Astrocyte (in vitro differentiated cells and primary cell): ENCODE results near the gene PIGQ. TPM values are rescaled to one million over a fixed set of nuclear protein-coding genes. Genes with fewer than 3 reads are reported as not detected.

Experiments
- DNase-seq: peaks from one replicate; pipeline ENCODE4 v3.0.0-alpha.2; 2010; ENCODE audit warnings: low read depth
- FAIRE-seq: peaks from 2 replicates; lab custom pipeline; 2011; peaks lifted over from hg19 to GRCh38; lab: Jason Lieb, UNC
- H2AFZ ChIP-seq: 2 replicates; pipeline ENCODE4 v1.6.0; 2012; ENCODE audit warnings: low read depth, low read length, inconsistent platforms
- H3K27ac ChIP-seq: 2 replicates; pipeline ENCODE4 v1.5.1; 2011; ENCODE audit warnings: low read depth, low read length, inconsistent platforms
- H3K27me3 ChIP-seq: 2 replicates; pipeline ENCODE4 v1.6.0; 2011; ENCODE audit warnings: low read length, inconsistent platforms; ENCODE audit not compliant: insufficient read depth
- H3K36me3 ChIP-seq: 2 replicates; pipeline ENCODE4 v1.5.1; 2011; ENCODE audit warnings: low read length, inconsistent platforms; ENCODE audit not compliant: insufficient read depth
- H3K4me1 ChIP-seq: 2 replicates; pipeline ENCODE4 v1.5.1; 2011; ENCODE audit warnings: low read length, inconsistent platforms; ENCODE audit not compliant: insufficient read depth
- H3K4me2 ChIP-seq: 2 replicates; pipeline ENCODE4 v1.6.0; 2012; ENCODE audit warnings: low read length, inconsistent platforms
- H3K4me3 ChIP-seq: 2 replicates; pipeline ENCODE4 v1.5.1; 2011; ENCODE audit warnings: low read depth, mild to moderate bottlenecking, low read length, inconsistent platforms; ENCODE audit not compliant: insufficient read depth
- H3K79me2 ChIP-seq: 2 replicates; pipeline ENCODE4 v1.6.0; 2012; ENCODE audit warnings: mild to moderate bottlenecking, low read length, inconsistent platforms; ENCODE audit not compliant: insufficient read depth
- H3K9ac ChIP-seq: 2 replicates; pipeline ENCODE4 v1.6.0; 2012; ENCODE audit warnings: mild to moderate bottlenecking, low read length, inconsistent platforms
- H3K9me3 ChIP-seq: 2 replicates; pipeline ENCODE4 v1.5.1; 2012; ENCODE audit warnings: low read depth, mild to moderate bottlenecking, low read length, inconsistent platforms; ENCODE audit not compliant: insufficient read depth
- H4K20me1 ChIP-seq: 2 replicates; pipeline ENCODE4 v1.6.0; 2012; ENCODE audit warnings: low read length, inconsistent platforms; ENCODE audit not compliant: insufficient read depth
- H3K27ac Mint-ChIP-seq: one replicate; pipeline ENCODE4 v1.8.0; 2021; ENCODE audit warnings: mild to moderate bottlenecking, mixed read lengths; ENCODE audit not compliant: unreplicated experiment
- H3K27me3 Mint-ChIP-seq: one replicate; pipeline ENCODE4 v1.8.0; 2021; ENCODE audit warnings: low read depth, mixed read lengths; ENCODE audit not compliant: unreplicated experiment
- H3K36me3 Mint-ChIP-seq: one replicate; pipeline ENCODE4 v1.8.0; 2021; ENCODE audit warnings: low read depth, mixed read lengths; ENCODE audit not compliant: unreplicated experiment
- H3K4me1 Mint-ChIP-seq: one replicate; pipeline ENCODE4 v1.8.0; 2021; ENCODE audit warnings: low read depth, mixed read lengths; ENCODE audit not compliant: unreplicated experiment
- H3K4me3 Mint-ChIP-seq: one replicate; pipeline ENCODE4 v1.8.0; 2021; ENCODE audit warnings: mild to moderate bottlenecking, moderate library complexity, mixed read lengths; ENCODE audit not compliant: unreplicated experiment
- H3K9me3 Mint-ChIP-seq: one replicate; pipeline ENCODE4 v1.8.0; 2021; ENCODE audit warnings: mild to moderate bottlenecking, mixed read lengths; ENCODE audit not compliant: unreplicated experiment
- EZH2 ChIP-seq: IDR thresholded peaks from 2 replicates; pipeline ENCODE4 v1.6.1; 2012; ENCODE audit warnings: mild to moderate bottlenecking, low read length, inconsistent platforms; ENCODE audit not compliant: insufficient read depth
- total RNA-seq: library from RNA; stranded (reverse); gene quantifications from 2 replicates; pipeline ENCODE4 v1.2.1, GENCODE V29; 2021
- TF ChIP-seq, protein P1 (sequence below): IDR thresholded peaks from 2 replicates; pipeline ENCODE4 v1.5.1; 2011; ENCODE audit warnings: low read depth, mild to moderate bottlenecking, inconsistent platforms, low read length, moderate library complexity; ENCODE audit not compliant: insufficient read depth

PIGQ gene
- total RNA-seq, 1 donor from 2014 or later, result 22.4 TPM

DNA sequence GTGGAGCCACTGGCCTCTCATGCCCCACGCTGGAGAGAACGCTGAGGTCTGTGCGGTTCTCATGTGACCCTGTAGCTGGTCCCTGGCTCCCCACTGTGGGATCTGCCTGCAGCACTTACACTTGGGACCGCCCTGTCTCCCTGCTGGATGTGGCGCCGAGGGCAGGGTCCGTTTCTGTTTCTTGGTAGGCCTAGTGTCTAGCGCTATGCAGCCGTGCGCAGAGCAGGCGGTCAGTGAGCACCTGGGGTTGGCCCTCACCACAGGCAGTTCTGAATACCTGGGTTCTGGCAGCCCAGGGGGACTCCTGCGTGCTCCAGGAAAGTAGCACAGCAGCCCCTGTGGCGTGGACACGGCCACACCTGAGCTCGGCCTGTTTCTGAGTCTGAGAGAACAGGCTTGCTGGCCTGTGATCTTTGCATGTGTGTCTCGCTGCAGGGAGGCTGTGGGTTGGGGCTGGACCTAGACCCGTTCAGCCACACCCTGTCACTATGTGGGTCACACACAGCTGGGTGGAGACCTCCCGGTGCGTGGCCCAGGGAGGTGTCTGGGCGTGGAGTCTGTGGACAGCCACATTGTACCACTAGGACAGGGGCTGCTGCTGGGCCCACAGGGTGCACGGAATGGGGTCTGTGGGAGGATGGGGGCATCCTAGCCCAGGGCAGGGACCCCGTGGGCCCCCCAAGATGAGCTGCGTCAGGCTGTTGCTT lies 39.5 kb upstream of the PIGQ start:
- H4K20me1 ChIP-seq, result peaks cover 82% of the 10 kb centered on the region
- H3K36me3 ChIP-seq, result no peaks in the 10 kb centered on the region

GRCh38 chr16:531494-532125 lies 38.2 kb upstream of the PIGQ start:
- Histone ChIP-seq H3K27me3 (no peaks in the 10 kb centered on the region), H3K27ac (no peak overlapping the region), H4K20me1 (peaks cover 81% of the 10 kb centered on the region), H3K4me3 (no peak overlapping the region), H3K9me3 (no peaks in the 10 kb centered on the region), H3K4me2 (no peak overlapping the region), H3K79me2 (peaks cover 91% of the 10 kb centered on the region), H3K36me3 (no peaks in the 10 kb centered on the region), H2AFZ (no peak overlapping the region), H3K4me1 (peaks cover 31% of the 10 kb centered on the region), H3K9ac (no peak overlapping the region)
- TF ChIP-seq, protein P1, sequence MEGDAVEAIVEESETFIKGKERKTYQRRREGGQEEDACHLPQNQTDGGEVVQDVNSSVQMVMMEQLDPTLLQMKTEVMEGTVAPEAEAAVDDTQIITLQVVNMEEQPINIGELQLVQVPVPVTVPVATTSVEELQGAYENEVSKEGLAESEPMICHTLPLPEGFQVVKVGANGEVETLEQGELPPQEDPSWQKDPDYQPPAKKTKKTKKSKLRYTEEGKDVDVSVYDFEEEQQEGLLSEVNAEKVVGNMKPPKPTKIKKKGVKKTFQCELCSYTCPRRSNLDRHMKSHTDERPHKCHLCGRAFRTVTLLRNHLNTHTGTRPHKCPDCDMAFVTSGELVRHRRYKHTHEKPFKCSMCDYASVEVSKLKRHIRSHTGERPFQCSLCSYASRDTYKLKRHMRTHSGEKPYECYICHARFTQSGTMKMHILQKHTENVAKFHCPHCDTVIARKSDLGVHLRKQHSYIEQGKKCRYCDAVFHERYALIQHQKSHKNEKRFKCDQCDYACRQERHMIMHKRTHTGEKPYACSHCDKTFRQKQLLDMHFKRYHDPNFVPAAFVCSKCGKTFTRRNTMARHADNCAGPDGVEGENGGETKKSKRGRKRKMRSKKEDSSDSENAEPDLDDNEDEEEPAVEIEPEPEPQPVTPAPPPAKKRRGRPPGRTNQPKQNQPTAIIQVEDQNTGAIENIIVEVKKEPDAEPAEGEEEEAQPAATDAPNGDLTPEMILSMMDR, result no peak
- no peak for TF ChIP-seq EZH2
- H3K27ac Mint-ChIP-seq, result no peak overlapping the region
- H3K4me1 Mint-ChIP-seq, result peaks cover 4% of the 10 kb centered on the region
- no peaks in the 10 kb centered on the region for H3K27me3 Mint-ChIP-seq
- H3K4me3 Mint-ChIP-seq, result no peak overlapping the region
- no peak for FAIRE-seq
- H3K36me3 Mint-ChIP-seq, result no peaks in the 10 kb centered on the region
- DNase-seq, result no peak
- H3K9me3 Mint-ChIP-seq, result no peaks in the 10 kb centered on the region

More for the DNA sequence above, 39.5 kb upstream of the PIGQ start:
- peak overlapping the region; percentile 34 for H3K27ac Mint-ChIP-seq
- peaks cover 11% of the 10 kb centered on the region for H3K4me1 Mint-ChIP-seq
- peaks cover 35% of the 10 kb centered on the region for H3K4me1 ChIP-seq
- no peaks in the 10 kb centered on the region for H3K27me3 Mint-ChIP-seq
- FAIRE-seq, result no peak
- H3K27me3 ChIP-seq, result no peaks in the 10 kb centered on the region
- TF ChIP-seq, protein P1, result no peak
- no peak for TF ChIP-seq EZH2
- no peak overlapping the region for H3K4me3 ChIP-seq
- no peak overlapping the region for H3K9ac ChIP-seq
- H3K36me3 Mint-ChIP-seq, result peaks cover 2% of the 10 kb centered on the region
- DNase-seq, result no peak
- H3K27ac ChIP-seq, result no peak overlapping the region
- no peaks in the 10 kb centered on the region for H3K9me3 ChIP-seq
- H3K9me3 Mint-ChIP-seq, result no peaks in the 10 kb centered on the region
- H3K4me3 Mint-ChIP-seq, result peak overlapping the region; percentile 91
- H3K4me2 ChIP-seq, result peak overlapping the region; percentile 89
- H3K79me2 ChIP-seq, result peaks cover 87% of the 10 kb centered on the region
- H2AFZ ChIP-seq, result no peak overlapping the region
